ENCODE data around the gene C2CD4D. TPM values are rescaled to one million over a fixed set of nuclear protein-coding genes. Genes with fewer than 3 reads are reported as not detected.
A peak's percentile ranks its signal among the peaks of the same experiment; 100 is the strongest.

The C2CD4D gene
- total and polyA plus RNA-seq, 2 of the 13 experiments (the other 11 are each of a cell fraction or from before 2014, with no cell fraction given), result not detected

DNA sequence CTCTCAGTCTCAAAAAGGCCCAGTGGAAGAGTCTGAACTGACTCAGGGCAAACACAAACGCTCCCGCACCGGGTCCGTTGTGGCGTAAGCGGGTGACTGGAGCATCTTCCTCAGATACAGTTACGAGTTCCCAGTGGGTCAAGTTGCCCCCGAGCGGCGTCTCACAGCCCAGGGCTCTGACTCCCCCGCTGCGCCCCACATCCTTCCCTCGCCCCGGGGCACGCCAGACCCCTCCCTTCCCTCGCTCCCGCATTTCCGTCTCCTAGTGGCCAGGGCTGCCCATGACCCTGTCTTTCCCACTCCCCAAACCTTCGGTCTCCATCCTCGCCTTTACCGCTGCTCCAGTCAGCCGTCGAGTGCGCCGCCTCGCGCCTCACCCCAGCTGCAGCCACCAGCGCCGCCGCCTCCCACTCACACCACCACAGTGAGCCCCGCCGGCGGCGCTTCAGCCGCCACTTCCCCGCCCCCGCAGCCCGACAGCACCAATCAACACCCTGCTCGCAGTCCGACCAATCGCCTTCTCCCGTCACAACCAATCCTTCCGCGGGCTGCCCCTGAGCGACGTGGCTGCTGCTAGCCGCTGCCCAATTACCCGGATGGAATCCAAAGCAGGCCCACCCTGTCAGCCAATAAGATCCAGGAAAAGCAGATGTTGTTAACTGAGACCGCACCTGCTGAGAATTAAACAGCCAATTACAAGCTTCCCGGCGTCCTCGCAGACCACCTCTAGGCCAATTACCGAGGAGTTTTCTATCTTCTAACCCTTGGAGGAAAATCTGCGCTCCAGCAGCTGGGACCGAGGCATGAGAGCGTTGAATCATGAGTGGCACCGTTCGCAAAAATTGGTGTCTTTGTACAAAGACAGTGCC is 49.3 kb downstream of the C2CD4D start, which contains the start of gene TDRKH (continued):
- TF ChIP-seq ZNF652 (CRISPR knock-in tag; IDR thresholded peaks at IDR 0.05; ENCODE audit: borderline replicate concordance, low read depth), result no peak
- TF ChIP-seq LCORL (IDR thresholded peaks at IDR 0.05), result no peak
- TF ChIP-seq LCORL (CRISPR knock-in tag; IDR thresholded peaks at IDR 0.05), result 0 out of 2 replicates have a peak, but pooled peaks have one; percentile 48
- peak; percentile 50 for TF ChIP-seq KMT2A (CRISPR knock-in tag; IDR thresholded peaks at IDR 0.05)
- 0 out of 2 replicates have a peak, but pooled peaks have one; percentile 62 for TF ChIP-seq ZNF749 (CRISPR knock-in tag; IDR thresholded peaks at IDR 0.05; ENCODE audit: borderline replicate concordance)
- TF ChIP-seq SOX13 (IDR thresholded peaks at IDR 0.05), result no peak
- 0 out of 4 replicates have a peak, but pooled peaks of 1 of the 2 experiments have one; percentile 27 for TF ChIP-seq SOX13 (CRISPR knock-in tag; conservative IDR thresholded peaks at IDR 0.05 in 1 of 2, IDR thresholded peaks at IDR 0.05 in 1 of 2)
- TF ChIP-seq TARDBP (CRISPR knock-in tag; IDR thresholded peaks at IDR 0.05), result peak; percentile 61; the same call in 1 of the 2 replicates
- TF ChIP-seq ZNF350 (CRISPR knock-in tag; IDR thresholded peaks at IDR 0.05; ENCODE audit: borderline replicate concordance, low read depth), result peak; percentile 81
- TF ChIP-seq RBAK (CRISPR knock-in tag; IDR thresholded peaks at IDR 0.05), result no peak
- TF ChIP-seq ZNF446 (CRISPR knock-in tag; IDR thresholded peaks at IDR 0.05), result no peak
- TF ChIP-seq SMARCC2 (IDR thresholded peaks at IDR 0.05), result no peak
- no peak for TF ChIP-seq TCF7L2 (IDR thresholded peaks at IDR 0.05; ENCODE audit: low read depth, low read length)
- no peak for TF ChIP-seq TBP (CRISPR knock-in tag; IDR thresholded peaks at IDR 0.05)
- TF ChIP-seq, protein P1, sequence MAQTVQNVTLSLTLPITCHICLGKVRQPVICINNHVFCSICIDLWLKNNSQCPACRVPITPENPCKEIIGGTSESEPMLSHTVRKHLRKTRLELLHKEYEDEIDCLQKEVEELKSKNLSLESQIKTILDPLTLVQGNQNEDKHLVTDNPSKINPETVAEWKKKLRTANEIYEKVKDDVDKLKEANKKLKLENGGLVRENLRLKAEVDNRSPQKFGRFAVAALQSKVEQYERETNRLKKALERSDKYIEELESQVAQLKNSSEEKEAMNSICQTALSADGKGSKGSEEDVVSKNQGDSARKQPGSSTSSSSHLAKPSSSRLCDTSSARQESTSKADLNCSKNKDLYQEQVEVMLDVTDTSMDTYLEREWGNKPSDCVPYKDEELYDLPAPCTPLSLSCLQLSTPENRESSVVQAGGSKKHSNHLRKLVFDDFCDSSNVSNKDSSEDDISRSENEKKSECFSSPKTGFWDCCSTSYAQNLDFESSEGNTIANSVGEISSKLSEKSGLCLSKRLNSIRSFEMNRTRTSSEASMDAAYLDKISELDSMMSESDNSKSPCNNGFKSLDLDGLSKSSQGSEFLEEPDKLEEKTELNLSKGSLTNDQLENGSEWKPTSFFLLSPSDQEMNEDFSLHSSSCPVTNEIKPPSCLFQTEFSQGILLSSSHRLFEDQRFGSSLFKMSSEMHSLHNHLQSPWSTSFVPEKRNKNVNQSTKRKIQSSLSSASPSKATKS (CRISPR knock-in tag; IDR thresholded peaks at IDR 0.05), result no peak
- TF ChIP-seq, protein P2, sequence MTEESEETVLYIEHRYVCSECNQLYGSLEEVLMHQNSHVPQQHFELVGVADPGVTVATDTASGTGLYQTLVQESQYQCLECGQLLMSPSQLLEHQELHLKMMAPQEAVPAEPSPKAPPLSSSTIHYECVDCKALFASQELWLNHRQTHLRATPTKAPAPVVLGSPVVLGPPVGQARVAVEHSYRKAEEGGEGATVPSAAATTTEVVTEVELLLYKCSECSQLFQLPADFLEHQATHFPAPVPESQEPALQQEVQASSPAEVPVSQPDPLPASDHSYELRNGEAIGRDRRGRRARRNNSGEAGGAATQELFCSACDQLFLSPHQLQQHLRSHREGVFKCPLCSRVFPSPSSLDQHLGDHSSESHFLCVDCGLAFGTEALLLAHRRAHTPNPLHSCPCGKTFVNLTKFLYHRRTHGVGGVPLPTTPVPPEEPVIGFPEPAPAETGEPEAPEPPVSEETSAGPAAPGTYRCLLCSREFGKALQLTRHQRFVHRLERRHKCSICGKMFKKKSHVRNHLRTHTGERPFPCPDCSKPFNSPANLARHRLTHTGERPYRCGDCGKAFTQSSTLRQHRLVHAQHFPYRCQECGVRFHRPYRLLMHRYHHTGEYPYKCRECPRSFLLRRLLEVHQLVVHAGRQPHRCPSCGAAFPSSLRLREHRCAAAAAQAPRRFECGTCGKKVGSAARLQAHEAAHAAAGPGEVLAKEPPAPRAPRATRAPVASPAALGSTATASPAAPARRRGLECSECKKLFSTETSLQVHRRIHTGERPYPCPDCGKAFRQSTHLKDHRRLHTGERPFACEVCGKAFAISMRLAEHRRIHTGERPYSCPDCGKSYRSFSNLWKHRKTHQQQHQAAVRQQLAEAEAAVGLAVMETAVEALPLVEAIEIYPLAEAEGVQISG (CRISPR knock-in tag; IDR thresholded peaks at IDR 0.05), result peak; percentile 60
- TF ChIP-seq, protein P3, sequence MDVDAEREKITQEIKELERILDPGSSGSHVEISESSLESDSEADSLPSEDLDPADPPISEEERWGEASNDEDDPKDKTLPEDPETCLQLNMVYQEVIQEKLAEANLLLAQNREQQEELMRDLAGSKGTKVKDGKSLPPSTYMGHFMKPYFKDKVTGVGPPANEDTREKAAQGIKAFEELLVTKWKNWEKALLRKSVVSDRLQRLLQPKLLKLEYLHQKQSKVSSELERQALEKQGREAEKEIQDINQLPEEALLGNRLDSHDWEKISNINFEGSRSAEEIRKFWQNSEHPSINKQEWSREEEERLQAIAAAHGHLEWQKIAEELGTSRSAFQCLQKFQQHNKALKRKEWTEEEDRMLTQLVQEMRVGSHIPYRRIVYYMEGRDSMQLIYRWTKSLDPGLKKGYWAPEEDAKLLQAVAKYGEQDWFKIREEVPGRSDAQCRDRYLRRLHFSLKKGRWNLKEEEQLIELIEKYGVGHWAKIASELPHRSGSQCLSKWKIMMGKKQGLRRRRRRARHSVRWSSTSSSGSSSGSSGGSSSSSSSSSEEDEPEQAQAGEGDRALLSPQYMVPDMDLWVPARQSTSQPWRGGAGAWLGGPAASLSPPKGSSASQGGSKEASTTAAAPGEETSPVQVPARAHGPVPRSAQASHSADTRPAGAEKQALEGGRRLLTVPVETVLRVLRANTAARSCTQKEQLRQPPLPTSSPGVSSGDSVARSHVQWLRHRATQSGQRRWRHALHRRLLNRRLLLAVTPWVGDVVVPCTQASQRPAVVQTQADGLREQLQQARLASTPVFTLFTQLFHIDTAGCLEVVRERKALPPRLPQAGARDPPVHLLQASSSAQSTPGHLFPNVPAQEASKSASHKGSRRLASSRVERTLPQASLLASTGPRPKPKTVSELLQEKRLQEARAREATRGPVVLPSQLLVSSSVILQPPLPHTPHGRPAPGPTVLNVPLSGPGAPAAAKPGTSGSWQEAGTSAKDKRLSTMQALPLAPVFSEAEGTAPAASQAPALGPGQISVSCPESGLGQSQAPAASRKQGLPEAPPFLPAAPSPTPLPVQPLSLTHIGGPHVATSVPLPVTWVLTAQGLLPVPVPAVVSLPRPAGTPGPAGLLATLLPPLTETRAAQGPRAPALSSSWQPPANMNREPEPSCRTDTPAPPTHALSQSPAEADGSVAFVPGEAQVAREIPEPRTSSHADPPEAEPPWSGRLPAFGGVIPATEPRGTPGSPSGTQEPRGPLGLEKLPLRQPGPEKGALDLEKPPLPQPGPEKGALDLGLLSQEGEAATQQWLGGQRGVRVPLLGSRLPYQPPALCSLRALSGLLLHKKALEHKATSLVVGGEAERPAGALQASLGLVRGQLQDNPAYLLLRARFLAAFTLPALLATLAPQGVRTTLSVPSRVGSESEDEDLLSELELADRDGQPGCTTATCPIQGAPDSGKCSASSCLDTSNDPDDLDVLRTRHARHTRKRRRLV (CRISPR knock-in tag; IDR thresholded peaks at IDR 0.05), result no peak
- 0 out of 2 replicates have a peak, but pooled peaks have one; percentile 50 for TF ChIP-seq ZNF256 (CRISPR knock-in tag; conservative IDR thresholded peaks at IDR 0.05)
- no peak for TF ChIP-seq TP53 (CRISPR knock-in tag; conservative IDR thresholded peaks at IDR 0.05)
- no peak for TF ChIP-seq FOSL1 (CRISPR knock-in tag; IDR thresholded peaks at IDR 0.05; ENCODE audit: borderline replicate concordance)

Measured in HepG2 (cell line).